Esophagus squamous epithelium (tissue), 4 donors: ENCODE data around the gene ZNF436.

Experiments
- CTCF ChIP-seq, 6 experiments: fragments of 450-650 bp in 4 of 6; fragments of 200-600 bp in 2 of 6; sonication (generic) in 2 of 6; IDR thresholded peaks; one replicate each; pipeline ENCODE4 v1.5.1; 2016 to 2019; ENCODE audit warnings: antibody characterized with exemption in 6 of 6, mild to moderate bottlenecking in 4 of 6, moderate library complexity in 4 of 6
- POLR2A ChIP-seq, 4 donors: fragments of 450-650 bp; IDR thresholded peaks; one replicate each; pipeline ENCODE4 v1.6.1; 2017; ENCODE audit warnings: antibody characterized with exemption in 4 of 4, mild to moderate bottlenecking in 4 of 4, moderate library complexity in 3 of 4

- no peak for TF ChIP-seq POLR2A (IDR thresholded peaks at IDR 0.05)
- no peak for TF ChIP-seq CTCF (IDR thresholded peaks at IDR 0.05)
Observed at GRCh38 chr1:23330846-23331245, 38.8 kb downstream of the ZNF436 start.
